Activated T-cell treated with anti-CD3 and anti-CD28 coated beads, Interleukin-2, amount 50 U/mL, for 4 hours (primary cell): Measurements from ENCODE around the gene RAPSN. TPM values are rescaled to one million over a fixed set of nuclear protein-coding genes. Genes with fewer than 3 reads are reported as not detected.

Experiments used
- ATAC-seq, 2 donors: fragments of 200-7000 bp; cut with Tn5 transposase; one replicate each; pipeline ENCODE4 v1.10.0; 2021
- DNase-seq: peaks from one replicate; pipeline ENCODE4 v3.0.0-alpha.2; 2020
- H3K27me3 Mint-ChIP-seq: one replicate; pipeline ENCODE4 v1.8.0; 2021; ENCODE audit warnings: low read depth, mixed read lengths
- H3K36me3 Mint-ChIP-seq: one replicate; pipeline ENCODE4 v1.8.0; 2022; ENCODE audit warnings: mixed read lengths; ENCODE audit not compliant: insufficient read depth
- H3K4me1 Mint-ChIP-seq: one replicate; pipeline ENCODE4 v1.8.0; 2021; ENCODE audit warnings: low read depth, mixed read lengths
- H3K4me3 Mint-ChIP-seq: one replicate; pipeline ENCODE4 v1.8.0; 2021; ENCODE audit warnings: mild to moderate bottlenecking, moderate library complexity, mixed read lengths
- H3K9me3 Mint-ChIP-seq: one replicate; pipeline ENCODE4 v1.8.0; 2021; ENCODE audit warnings: mixed read lengths
- total RNA-seq, 3 donors: library from RNA; stranded (reverse); gene quantifications; one replicate each; pipeline ENCODE4 v1.2.1, GENCODE V29; 2021

Gene RAPSN
- total RNA-seq, 3 donors from 2014 or later: 0.46 to 0.53 (median 0.52) TPM

DNA sequence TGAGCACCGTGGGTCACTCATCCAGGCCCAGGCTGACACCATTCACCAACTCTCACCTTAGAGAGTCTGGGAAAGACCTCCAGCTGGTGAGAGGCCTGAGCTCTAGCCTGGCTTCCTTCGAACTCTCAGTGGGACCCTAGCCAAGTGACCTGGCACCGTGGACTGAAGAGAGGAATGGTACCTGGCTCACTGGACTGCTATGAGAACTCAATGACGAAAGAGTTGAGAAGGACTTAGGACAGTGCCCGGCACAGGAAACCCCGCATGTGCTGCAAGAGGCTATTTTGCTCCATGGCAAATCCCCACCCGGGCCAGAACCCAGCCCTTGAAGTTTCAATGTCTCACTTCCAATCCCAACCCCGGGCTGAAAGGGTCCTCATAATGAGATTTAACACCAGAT, 605 bp upstream of the RAPSN start:
- ATAC-seq (no peak), DNase-seq (no peak)
- Mint-ChIP-seq H3K36me3 (no peaks in the 10 kb centered on the region), H3K4me3 (no peak overlapping the region), H3K4me1 (no peaks in the 10 kb centered on the region), H3K27me3 (no peaks in the 10 kb centered on the region), H3K9me3 (no peaks in the 10 kb centered on the region)

- H3K4me1 Mint-ChIP-seq: peaks cover 2% of the 10 kb centered on the region
- H3K36me3 Mint-ChIP-seq: no peaks in the 10 kb centered on the region
- ATAC-seq: no peak
- H3K27me3 Mint-ChIP-seq: no peaks in the 10 kb centered on the region
- no peak for DNase-seq
- H3K9me3 Mint-ChIP-seq: no peaks in the 10 kb centered on the region
- H3K4me3 Mint-ChIP-seq: no peak overlapping the region
Measured at GRCh38 chr11:47447906-47448305, 1.0 kb downstream of the RAPSN start.

DNA sequence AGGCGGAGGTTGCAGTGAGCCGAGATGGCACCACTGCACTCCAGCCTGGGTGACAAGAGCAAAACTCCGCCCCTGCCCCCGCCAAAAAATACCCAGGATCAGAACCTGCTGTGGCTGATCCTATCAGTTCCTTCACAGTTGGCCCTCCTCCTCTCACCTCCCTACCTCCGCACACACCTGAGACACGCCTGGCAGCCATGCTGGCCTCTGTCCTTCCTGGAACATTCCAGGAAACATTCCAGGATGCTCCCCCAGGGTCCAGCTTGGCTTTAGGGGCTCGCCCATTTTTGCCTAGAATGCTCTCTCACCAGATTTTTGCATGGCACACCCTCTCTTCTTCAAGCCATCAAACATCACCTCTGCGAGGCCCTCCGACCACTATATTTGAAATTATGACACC, 2.1 kb downstream of the RAPSN start:
- Mint-ChIP-seq H3K4me3 (no peak overlapping the region), H3K36me3 (no peaks in the 10 kb centered on the region), H3K4me1 (peaks cover 2% of the 10 kb centered on the region), H3K9me3 (no peaks in the 10 kb centered on the region), H3K27me3 (no peaks in the 10 kb centered on the region)
- no peak for ATAC-seq
- DNase-seq: no peak

GRCh38 chr11:47445840-47446239, 3.1 kb downstream of the RAPSN start:
- peaks cover 2% of the 10 kb centered on the region for H3K4me1 Mint-ChIP-seq
- ATAC-seq: no peak
- H3K4me3 Mint-ChIP-seq: no peak overlapping the region
- H3K27me3 Mint-ChIP-seq: no peaks in the 10 kb centered on the region
- DNase-seq: no peak
- no peaks in the 10 kb centered on the region for H3K36me3 Mint-ChIP-seq
- H3K9me3 Mint-ChIP-seq: no peaks in the 10 kb centered on the region

GRCh38 chr11:47443817-47444216, 5.1 kb downstream of the RAPSN start:
- H3K27me3 Mint-ChIP-seq: no peaks in the 10 kb centered on the region
- ATAC-seq: no peak
- no peak for DNase-seq
- H3K4me1 Mint-ChIP-seq: peaks cover 2% of the 10 kb centered on the region
- no peaks in the 10 kb centered on the region for H3K9me3 Mint-ChIP-seq
- H3K36me3 Mint-ChIP-seq: no peaks in the 10 kb centered on the region
- no peak overlapping the region for H3K4me3 Mint-ChIP-seq

- no peak for DNase-seq
- Mint-ChIP-seq H3K9me3 (no peaks in the 10 kb centered on the region), H3K4me3 (no peak overlapping the region), H3K27me3 (no peaks in the 10 kb centered on the region), H3K36me3 (no peaks in the 10 kb centered on the region), H3K4me1 (peaks cover 2% of the 10 kb centered on the region)
- peak in 1 of 2 donors; percentile 53 for ATAC-seq
Measured at GRCh38 chr11:47443028-47443700, 5.8 kb downstream of the RAPSN start.

- no peak for DNase-seq
- Mint-ChIP-seq H3K27me3 (no peaks in the 10 kb centered on the region), H3K4me1 (peaks cover 2% of the 10 kb centered on the region)
Measured at GRCh38 chr11:47442514-47442913, 6.4 kb downstream of the RAPSN start.

GRCh38 chr11:47441421-47441820, 7.5 kb downstream of the RAPSN start:
- peaks cover 2% of the 10 kb centered on the region for H3K4me1 Mint-ChIP-seq
- no peak for DNase-seq
- H3K36me3 Mint-ChIP-seq: no peaks in the 10 kb centered on the region
- no peaks in the 10 kb centered on the region for H3K27me3 Mint-ChIP-seq
- H3K9me3 Mint-ChIP-seq: no peaks in the 10 kb centered on the region
- no peak for ATAC-seq
- H3K4me3 Mint-ChIP-seq: no peak overlapping the region

More at GRCh38 chr11:47442514-47442913, 6.4 kb downstream of the RAPSN start:
- Mint-ChIP-seq H3K9me3 (no peaks in the 10 kb centered on the region), H3K36me3 (no peaks in the 10 kb centered on the region), H3K4me3 (no peak overlapping the region)
- no peak for ATAC-seq

DNA sequence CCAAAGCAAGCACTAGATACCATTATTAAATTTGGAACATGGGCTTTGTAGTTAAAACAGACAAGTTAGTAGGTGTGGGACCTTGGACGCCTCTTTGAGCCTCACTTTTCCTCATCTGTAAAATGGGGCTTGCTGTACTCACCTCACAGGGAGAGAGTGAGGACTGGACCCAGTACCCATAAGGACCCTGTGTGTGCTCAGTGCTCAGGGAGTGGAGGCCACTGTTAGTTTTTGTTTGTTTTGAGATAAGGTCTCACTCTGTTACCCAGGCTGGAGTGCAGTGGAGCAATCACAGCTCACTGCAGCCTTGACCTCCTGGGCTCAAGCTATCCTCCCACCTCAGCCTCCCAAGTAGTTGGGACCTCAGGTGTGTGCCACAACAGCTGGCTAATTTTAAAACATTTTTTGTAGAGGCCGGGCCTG, 8.9 kb downstream of the RAPSN start:
- no peaks in the 10 kb centered on the region for H3K36me3 Mint-ChIP-seq
- peaks cover 2% of the 10 kb centered on the region for H3K4me1 Mint-ChIP-seq
- H3K4me3 Mint-ChIP-seq: no peak overlapping the region
- no peak for ATAC-seq
- no peaks in the 10 kb centered on the region for H3K9me3 Mint-ChIP-seq
- no peaks in the 10 kb centered on the region for H3K27me3 Mint-ChIP-seq
- no peak for DNase-seq

DNA sequence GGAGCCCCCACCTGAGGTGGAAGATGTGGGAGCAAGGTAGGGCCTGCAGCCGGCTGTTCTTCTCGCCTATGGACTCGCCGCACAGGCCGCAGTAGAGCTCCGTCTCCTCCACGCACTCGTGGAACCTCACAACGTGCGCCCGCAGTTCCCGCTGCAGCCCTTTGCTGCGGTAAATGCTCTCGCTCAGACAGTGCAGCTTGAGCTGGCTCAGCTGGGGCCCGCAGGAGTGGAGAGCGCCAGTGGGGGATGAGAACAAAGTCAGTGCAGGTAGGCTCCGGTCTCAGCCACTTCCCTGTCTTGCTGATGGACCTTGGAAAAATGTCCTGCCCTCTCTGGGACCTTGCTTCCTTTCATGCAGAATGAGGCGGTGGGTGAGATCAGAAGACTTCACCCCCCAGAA, 10.2 kb downstream of the RAPSN start:
- H3K36me3 Mint-ChIP-seq: no peaks in the 10 kb centered on the region
- ATAC-seq (no peak), DNase-seq (no peak)
- H3K9me3 Mint-ChIP-seq: no peaks in the 10 kb centered on the region
- H3K4me1 Mint-ChIP-seq: peaks cover 2% of the 10 kb centered on the region
- H3K4me3 Mint-ChIP-seq: no peak overlapping the region
- no peaks in the 10 kb centered on the region for H3K27me3 Mint-ChIP-seq

DNA sequence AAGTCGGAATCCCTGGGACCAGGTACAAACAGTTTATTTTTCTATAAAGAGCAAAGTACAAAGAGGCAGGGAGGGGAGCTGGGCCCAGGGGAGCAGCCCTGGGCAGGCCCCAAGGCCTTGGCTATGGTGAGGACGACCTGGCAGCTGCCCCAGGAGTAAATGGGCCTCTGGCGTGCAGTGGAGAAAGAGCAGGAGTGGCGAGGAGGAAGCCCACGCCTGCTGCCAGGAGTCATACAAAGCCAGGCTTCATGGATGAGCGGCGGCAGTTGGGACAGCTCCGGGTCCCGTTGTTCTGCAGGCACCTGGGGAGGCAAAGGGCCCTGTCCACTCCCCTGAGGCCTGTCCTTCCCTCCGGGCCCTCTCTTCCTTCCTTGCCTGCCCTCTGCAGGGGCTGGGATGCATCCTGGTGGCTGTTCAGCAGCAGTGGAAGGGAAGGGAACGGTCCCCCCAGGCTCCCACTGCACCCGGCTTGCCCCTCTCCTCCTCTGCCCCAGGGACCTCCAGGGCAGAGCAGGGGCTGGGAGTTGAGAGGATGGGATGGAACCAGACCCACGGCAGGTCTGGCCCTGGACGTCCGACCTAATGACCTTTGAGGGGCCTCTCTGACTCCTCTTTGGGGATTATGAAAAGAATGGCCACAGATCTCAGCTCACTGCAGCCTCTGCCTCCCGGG, 11.1 kb downstream of the RAPSN start:
- ATAC-seq: no peak
- no peaks in the 10 kb centered on the region for H3K4me1 Mint-ChIP-seq
- DNase-seq: no peak
- H3K27me3 Mint-ChIP-seq: no peaks in the 10 kb centered on the region
- no peaks in the 10 kb centered on the region for H3K9me3 Mint-ChIP-seq
- no peaks in the 10 kb centered on the region for H3K36me3 Mint-ChIP-seq
- H3K4me3 Mint-ChIP-seq: no peak overlapping the region

GRCh38 chr11:47437218-47437745, 11.7 kb downstream of the RAPSN start:
- DNase-seq (no peak), ATAC-seq (no peak)
- no peaks in the 10 kb centered on the region for H3K9me3 Mint-ChIP-seq
- no peak overlapping the region for H3K4me3 Mint-ChIP-seq
- H3K36me3 Mint-ChIP-seq: no peaks in the 10 kb centered on the region
- H3K27me3 Mint-ChIP-seq: no peaks in the 10 kb centered on the region
- no peaks in the 10 kb centered on the region for H3K4me1 Mint-ChIP-seq

- Mint-ChIP-seq H3K4me3 (no peak overlapping the region), H3K27me3 (no peaks in the 10 kb centered on the region), H3K36me3 (no peaks in the 10 kb centered on the region), H3K9me3 (no peaks in the 10 kb centered on the region), H3K4me1 (no peaks in the 10 kb centered on the region)
- ATAC-seq: no peak
- DNase-seq: no peak
Measured at GRCh38 chr11:47436726-47437125, 12.2 kb downstream of the RAPSN start.

- Mint-ChIP-seq H3K4me3 (no peak overlapping the region), H3K36me3 (no peaks in the 10 kb centered on the region), H3K9me3 (no peaks in the 10 kb centered on the region), H3K4me1 (no peaks in the 10 kb centered on the region), H3K27me3 (no peaks in the 10 kb centered on the region)
- ATAC-seq (no peak), DNase-seq (no peak)
Measured at GRCh38 chr11:47435687-47436086, 13.2 kb downstream of the RAPSN start.
